Fibroblast of peridontal ligament (primary cell): Measurements from ENCODE around the gene USP49.

Experiments used
- DNase-seq: peaks from one replicate; pipeline ENCODE4 v3.0.0-alpha.2; 2010; ENCODE audit errors: extremely low read depth

USP49 gene

GRCh38 chr6:41874741-41875140 lies 20.4 kb downstream of the USP49 start:
- no peak for DNase-seq

GRCh38 chr6:41872147-41872546 lies 23.0 kb downstream of the USP49 start:
- DNase-seq = no peak

- no peak for DNase-seq
These were observed 23.5 kb downstream of the USP49 start for GRCh38 chr6:41871691-41872090.

GRCh38 chr6:41859356-41859755 lies 35.8 kb downstream of the USP49 start:
- DNase-seq = no peak

- DNase-seq = no peak
These were observed 36.5 kb downstream of the USP49 start for GRCh38 chr6:41858703-41859102.

- DNase-seq = peak; percentile 22
These were observed 44.3 kb downstream of the USP49 start for GRCh38 chr6:41850861-41851260.

- peak; percentile 97 for DNase-seq
These were observed 48.4 kb downstream of the USP49 start for GRCh38 chr6:41846666-41847237.

GRCh38 chr6:41843178-41843577 lies 52.0 kb downstream of the USP49 start:
- no peak for DNase-seq

- DNase-seq = no peak
These were observed 54.8 kb downstream of the USP49 start for GRCh38 chr6:41840326-41840725.

GRCh38 chr6:41836660-41837052 lies 58.5 kb downstream of the USP49 start:
- peak; percentile 31 for DNase-seq

GRCh38 chr6:41836022-41836659 lies 59.0 kb downstream of the USP49 start:
- DNase-seq = peak; percentile 56

- DNase-seq = no peak
These were observed 62.9 kb downstream of the USP49 start for GRCh38 chr6:41832263-41832662.

- DNase-seq = no peak
These were observed 68.7 kb downstream of the USP49 start for GRCh38 chr6:41826343-41827022.

- no peak for DNase-seq
These were observed 70.3 kb downstream of the USP49 start for GRCh38 chr6:41824571-41825569.

GRCh38 chr6:41823178-41823577 lies 72.0 kb downstream of the USP49 start:
- no peak for DNase-seq

- DNase-seq = no peak
These were observed 73.2 kb downstream of the USP49 start for GRCh38 chr6:41822021-41822420.

GRCh38 chr6:41821266-41821665 lies 73.9 kb downstream of the USP49 start:
- no peak for DNase-seq

GRCh38 chr6:41818271-41819054 lies 76.7 kb downstream of the USP49 start:
- peak; percentile 8 for DNase-seq

- DNase-seq = no peak
These were observed 79.6 kb downstream of the USP49 start for GRCh38 chr6:41815587-41815986.

GRCh38 chr6:41814629-41815028 lies 80.5 kb downstream of the USP49 start:
- DNase-seq = no peak

- no peak for DNase-seq
These were observed 81.2 kb downstream of the USP49 start for GRCh38 chr6:41813956-41814355.
